HT-29 (cell line): ENCODE results near the gene KCNG4. TPM values are rescaled to one million over a fixed set of nuclear protein-coding genes. Genes with fewer than 3 reads are reported as not detected.
"Not testable (repeated sequence)": the region's sequence is repeated elsewhere in the genome, so short reads cannot be mapped to it uniquely, and the experiment has no call there.

Experiments
- DNase-seq: peaks from one replicate; pipeline ENCODE4 v3.0.0-alpha.2; 2015; ENCODE audit warnings: low spot score
- total RNA-seq: library from RNA; depleted of rRNA; stranded (reverse); fragments of >200 nt; shearing (Covaris generic); gene quantifications from 2 replicates; pipeline ENCODE4 v1.2.3, GENCODE V29; 2014

The KCNG4 gene
- total RNA-seq, 1 experiment from 2014 or later = not detected

DNA sequence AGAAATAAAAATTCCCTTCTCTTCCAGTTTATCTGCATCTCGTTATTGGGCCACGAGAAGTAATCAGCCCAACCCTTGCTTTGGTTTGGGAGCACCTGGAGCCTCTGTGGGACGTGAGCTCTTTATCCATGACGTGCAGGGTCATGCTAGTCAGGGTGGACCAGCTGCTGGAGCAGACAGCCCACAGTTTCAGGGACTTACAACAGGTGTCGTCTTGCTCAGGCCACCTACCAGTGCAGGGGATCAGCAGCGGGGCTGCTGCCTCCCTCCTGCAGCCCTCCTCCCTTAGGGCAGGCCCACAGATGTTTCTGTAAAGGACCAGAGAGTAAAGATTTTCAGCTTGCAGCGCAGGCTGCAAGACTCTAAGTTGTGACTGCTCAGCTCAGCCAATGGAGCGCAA, 31.9 kb downstream of the KCNG4 start:
- DNase-seq = no peak

DNA sequence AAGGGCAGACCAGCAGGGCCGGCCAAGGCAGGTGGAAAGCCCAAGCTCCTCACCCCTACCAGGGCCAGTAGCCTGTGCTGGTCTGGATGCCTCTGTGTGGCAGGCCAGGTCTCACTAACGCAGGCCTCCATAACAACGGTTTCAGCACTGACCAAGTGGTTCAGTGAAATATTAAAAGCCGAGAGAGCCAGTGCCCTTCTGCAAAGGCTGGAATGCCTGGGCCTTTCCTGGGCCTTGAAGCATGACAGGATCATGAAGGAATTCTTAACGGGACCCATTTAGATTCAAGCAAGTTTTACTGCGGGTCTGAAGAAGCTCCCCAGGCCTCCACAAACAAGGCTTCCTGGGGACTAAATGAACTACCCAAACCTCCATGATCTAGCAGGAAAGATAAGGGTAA, 32.6 kb downstream of the KCNG4 start:
- no peak for DNase-seq

DNA sequence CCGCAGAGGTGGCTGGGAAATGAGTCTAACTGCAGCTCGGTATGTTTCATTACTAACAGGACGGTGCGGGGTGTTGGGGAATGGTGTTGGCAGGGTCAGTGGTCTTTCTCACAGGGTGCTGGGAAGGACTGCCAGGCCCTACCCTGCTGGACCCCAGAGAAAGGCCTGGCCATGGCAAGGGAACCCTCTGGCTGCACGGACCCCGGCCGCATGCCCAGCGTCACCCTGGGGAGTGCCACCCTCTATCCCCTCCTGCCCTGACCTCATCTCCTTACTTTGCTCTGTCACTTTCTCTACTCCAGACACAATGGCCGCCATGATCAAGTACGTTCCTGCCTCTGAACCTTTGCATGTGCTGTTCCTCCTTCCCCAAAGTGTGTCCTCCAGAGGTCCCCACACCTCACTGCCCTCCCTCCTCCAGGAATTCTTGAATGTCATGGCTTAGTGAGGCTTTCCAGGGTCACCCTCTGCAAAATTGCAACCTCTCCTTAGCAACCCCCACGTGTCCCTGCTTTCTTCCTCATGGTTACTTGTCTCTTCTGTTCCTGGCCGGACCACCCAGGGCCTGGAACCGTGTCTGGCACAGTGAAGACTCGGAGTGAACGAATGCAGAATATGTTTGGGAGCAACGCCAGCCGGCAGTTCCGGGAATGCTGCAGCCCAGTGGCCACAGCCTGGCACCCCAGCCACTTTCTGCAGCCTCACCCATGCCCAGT, 33.7 kb downstream of the KCNG4 start:
- no peak for DNase-seq

DNA sequence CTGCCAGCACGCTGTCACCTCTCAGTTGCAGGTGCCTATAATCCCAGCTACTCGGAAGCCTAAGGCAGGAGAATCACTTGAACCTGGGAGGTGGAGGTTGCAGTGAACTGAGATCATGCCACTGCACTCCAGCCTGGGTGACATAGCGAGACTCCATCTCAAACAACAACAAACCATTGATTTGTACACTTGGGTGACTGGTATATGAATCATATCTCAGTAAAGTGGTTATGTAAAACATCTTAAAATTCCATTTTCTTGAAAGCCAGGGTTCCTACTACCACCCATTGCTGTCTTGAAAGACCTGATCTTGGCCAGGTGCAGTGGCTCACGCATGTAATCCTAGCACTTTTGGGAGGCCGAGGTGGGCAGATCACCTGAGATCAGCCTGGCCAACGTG, 34.7 kb downstream of the KCNG4 start:
- not testable (repeated sequence) for DNase-seq

DNA sequence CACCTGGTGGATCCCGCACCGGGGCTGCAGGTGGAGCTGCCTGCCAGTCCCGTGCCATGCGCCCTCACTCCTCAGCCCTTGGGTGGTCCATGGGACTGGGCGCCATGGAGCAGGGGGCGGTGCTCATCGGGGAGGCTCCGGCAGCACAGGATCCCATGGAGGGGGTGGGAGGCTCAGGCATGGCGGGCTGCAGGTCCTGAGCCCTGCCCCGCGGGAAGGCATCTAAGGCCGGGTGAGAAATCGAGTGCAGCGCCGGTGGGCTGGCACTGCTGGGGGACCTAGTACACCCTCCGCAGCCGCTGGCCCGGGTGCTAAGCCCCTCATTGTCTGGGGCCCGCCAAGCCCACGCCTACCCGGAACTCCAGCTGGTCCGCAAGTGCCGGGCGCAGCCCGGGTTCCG, 35.3 kb downstream of the KCNG4 start:
- not testable (repeated sequence) for DNase-seq

DNA sequence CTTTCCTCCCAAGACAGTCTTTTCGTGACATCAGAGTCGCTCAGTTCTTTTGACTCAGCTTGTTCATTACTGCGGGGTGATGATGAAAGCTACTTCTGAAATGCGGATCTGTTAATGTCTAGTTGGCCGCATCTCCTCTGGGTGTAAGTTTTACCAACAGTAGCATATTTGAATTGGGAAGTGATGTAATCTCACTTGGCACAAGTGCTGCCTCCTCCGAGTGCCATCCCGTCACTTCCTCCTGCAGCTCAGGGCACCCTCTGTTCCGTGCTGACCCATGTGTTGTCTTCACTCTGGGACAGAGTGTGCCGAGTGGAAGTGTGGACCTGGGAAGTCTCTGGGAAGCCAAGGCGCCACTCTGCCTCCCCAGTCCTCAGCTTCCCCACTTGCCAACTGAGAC, 40.0 kb downstream of the KCNG4 start:
- no peak for DNase-seq

DNA sequence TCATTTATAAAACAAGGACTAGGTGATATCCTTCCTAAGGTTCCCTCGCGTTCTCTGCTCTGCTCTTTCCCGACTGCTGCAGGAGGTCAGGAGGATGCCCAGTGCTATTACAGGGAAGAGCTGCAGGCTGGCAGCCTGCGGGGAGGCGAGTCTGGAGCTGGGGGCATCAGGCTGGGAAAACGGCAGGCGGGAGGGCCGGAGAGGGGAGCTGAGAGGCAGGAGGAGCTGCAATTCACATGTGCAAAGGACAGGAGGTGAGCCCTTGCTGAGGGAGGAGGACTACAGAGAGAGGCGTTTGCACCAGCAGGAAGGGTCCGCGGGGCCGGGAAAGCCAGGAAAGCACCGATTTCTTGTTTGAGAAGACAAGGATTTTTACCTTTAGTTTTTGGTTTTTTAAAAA, 40.7 kb downstream of the KCNG4 start:
- no peak for DNase-seq

DNA sequence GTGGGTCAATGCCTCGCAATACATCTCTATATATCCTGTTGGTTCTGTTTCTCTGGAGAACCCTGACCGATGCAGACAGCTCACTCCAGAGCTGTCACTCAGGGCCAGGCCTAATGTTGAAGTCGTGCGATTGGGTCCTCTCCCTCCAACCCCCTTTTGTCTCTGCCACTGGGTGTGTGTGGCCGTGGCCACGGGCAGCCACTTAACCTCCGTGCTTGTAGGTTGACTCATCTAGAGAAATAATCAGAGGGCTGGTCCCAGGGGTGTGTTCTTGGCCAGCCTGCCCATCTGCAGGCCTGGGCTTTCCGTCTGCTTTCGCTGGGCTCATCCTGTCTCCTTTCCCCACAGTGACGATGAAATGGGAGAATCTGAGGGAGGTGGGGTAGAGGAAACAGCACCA, 41.4 kb downstream of the KCNG4 start:
- no peak for DNase-seq

DNA sequence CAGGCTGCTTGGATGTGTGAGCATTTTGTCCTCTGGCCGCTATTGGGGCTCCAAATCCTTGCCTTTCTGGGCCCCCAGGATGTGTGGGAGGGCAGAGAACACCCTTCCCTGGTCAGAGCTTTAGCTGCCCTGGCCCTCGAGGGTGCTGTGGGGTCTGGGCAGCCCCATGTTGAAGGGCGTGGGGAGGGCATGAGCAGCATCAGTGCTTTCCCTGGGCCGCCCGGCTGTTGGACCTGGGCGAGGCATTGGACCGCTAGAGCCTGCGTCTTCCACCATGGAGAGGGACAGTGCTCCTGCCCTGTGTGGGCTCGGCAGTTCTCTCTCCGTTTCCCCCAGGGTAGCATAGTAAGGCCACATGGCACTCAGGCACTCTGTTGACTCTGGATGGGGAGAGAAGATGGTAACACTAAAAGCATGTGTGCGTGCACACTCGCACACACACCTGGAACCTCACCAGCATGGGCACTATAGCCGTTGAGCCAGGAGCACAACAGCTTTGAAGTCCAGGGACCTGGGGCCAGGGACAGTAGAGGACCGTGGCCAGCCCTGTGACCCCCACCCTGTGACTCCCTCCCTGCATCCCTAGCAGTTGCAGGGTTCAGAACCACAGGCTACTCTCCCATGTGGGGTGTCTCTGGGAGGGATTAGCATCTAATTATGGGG, 42.2 kb downstream of the KCNG4 start:
- DNase-seq = no peak

DNA sequence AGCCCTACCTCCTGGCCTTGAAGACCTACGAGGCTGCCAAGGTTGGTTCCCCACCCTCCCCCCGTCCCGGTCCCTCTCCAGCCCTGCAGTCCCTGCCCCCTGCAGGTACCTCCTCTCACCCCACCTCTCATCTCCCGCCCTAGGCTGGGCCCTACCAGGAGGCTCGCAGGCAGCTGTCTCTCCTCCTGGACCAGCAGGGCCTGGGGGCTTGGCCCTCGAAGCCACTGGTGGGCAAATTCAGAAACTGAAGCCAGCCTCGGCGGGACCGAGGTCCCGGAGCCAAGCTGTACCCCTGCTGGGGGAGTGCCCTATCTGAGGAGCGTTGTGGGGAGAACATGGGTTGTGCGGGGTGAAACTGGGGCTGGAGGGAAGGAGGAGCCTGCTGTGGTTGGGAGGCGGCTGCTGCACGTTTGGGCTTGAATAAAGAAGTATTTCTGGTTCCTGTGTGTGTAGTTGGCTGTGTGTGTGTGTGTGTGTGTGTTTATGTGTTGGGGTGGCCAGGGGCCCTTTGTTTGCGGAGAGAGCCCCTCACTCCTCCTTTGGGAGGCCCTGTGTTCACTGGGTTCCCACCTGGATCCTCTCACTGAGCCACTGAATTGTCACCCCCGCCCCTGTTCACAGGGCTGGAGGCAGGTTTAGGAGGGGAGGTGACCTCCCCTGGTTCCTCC, 43.0 kb downstream of the KCNG4 start:
- DNase-seq = no peak

DNA sequence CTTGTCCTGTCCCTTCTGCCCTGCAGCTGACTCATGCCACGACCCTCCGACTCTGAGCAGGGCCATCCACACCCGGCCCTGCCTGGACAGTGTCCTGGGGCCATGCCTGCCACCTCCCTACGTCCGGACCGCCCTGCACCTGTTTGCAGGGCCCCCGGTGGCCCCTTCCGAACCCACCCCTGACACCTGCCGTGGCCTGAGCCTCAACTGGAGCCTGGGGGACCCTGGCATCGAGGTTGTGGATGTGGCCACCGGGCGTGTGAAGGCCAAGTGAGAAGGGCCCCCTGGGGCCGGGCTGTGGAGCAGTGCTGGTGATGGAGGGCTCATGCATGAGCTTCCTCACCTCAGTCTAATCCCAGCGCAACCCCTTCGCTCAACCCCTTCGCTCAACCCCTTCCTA, 43.7 kb downstream of the KCNG4 start:
- no peak for DNase-seq

DNA sequence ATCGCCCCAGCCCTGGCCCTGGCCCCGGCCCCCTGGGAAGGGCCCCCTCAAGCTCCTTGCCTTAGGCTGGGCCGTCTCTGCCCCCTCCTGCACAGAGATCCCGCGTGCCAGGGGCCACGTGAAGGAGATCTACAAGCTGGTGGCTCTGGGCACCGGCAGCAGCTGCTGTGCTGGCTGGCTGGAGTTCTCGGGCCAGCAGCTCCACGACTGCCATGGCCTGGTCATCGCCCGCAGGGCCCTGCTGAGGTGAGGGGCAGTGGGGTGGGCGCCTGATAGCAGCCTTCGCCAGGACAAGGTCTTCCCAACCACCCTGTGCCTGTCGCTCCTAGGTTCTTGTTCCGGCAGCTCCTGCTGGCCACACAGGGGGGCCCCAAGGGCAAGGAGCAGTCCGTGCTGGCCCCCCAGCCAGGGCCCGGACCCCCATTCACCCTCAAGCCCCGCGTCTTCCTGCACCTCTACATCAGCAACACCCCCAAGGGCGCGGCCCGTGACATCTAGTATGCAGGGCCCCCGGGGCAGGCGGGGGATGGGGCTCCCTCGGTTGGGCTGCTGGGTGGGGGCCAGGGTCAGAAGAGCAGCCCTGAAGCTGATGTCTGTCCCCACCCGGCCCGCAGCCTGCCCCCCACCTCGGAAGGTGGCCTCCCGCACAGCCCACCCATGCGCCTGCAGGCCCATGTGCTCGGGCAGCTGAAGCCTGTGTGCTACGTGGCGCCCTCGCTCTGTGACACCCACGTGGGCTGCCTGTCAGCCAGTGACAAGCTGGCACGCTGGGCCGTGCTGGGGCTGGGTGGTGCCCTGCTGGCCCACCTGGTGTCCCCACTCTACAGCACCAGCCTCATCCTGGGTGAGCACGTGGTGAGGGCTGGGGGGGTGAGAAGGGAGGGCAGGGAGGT, 44.4 kb downstream of the KCNG4 start:
- DNase-seq = no peak

DNA sequence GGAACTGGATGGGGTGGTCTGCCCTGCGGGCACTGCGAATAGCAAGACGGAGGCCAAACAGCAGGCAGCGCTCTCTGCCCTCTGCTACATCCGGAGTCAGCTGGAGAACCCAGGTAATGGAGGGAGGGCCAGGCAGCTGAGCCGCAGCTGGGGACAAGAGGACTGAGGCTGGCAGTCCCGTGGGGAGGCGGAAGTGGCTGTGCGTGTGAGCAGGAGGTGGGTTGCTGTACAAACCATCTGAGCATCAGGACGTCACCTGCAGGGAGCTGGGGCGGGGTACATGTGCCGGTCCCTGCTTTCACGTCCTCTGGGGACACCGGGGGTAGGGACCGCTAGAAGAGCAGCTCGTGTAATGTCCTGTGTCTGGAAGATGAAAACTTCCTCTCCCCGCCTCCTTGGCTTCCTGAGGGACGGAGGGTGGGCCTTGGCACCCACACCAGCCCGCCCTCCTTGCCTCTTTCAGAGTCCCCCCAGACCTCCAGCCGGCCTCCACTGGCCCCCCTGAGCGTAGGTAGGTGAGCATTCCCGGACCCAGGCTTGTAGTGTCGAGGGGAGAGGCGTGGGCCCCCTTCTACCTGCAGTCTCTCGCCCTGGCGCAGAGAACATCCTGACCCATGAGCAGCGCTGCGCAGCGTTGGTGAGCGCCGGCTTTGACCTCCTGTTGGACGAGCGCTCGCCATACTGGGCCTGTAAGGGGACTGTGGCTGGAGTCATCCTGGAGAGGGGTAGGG, 45.2 kb downstream of the KCNG4 start:
- no peak for DNase-seq

DNA sequence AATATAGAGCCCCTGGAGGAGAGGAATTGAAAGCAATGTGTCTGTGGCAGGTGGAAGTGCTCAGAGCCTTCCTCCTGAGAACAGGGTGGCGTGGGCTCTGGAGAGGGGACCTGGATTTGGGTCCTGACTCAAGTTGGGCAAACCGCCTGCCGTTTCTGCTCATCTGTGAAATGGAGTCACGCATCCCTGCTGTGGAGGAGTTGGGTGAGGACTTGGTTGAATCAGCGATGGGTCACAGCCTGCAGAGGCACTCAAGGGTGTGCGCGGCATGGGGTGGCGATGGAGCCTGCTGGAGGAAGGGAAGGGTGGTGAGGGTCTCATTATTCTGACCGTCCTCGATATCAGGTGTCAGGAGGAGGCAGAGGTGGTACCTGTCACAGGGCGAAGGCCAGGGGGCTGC, 45.8 kb downstream of the KCNG4 start:
- no peak for DNase-seq

DNA sequence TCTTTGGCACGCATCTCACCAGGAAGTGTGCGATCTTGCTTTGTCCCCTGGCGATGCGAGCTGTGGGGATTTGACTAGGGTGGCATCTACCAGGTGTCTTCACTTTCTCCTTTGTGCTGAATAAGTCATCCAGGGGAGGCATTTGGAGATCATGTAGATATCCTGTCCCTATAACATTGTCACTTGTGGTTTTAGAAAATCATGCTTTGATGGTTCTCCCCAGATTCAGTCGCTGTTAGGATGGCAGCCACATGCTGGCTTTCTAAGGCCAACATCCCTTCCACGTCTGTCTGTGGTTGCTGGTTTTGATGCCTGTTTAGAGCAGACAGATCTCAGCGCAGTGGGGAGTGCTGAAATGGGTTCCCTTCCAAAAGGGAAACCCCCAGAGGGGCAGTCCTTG, 46.3 kb downstream of the KCNG4 start:
- DNase-seq = no peak

DNA sequence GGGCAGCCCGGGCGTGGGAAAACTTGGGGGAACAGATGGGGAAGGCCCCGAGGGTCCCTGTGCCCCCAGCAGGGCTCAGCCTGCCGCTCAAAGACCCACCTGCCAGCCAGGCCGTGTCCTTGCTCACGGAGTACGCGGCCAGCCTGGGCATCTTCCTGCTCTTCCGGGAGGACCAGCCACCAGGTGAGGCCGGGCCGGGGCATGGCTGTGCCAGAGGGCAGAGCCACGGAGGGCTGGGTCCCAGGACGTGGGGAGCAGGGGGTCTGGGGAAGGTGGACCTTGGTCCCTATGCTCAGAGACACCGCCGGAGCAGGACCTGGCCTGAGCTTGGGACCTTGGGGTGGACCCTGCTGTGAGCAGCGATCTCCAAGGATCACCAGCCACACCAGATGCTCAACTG, 48.3 kb downstream of the KCNG4 start:
- DNase-seq = no peak

DNA sequence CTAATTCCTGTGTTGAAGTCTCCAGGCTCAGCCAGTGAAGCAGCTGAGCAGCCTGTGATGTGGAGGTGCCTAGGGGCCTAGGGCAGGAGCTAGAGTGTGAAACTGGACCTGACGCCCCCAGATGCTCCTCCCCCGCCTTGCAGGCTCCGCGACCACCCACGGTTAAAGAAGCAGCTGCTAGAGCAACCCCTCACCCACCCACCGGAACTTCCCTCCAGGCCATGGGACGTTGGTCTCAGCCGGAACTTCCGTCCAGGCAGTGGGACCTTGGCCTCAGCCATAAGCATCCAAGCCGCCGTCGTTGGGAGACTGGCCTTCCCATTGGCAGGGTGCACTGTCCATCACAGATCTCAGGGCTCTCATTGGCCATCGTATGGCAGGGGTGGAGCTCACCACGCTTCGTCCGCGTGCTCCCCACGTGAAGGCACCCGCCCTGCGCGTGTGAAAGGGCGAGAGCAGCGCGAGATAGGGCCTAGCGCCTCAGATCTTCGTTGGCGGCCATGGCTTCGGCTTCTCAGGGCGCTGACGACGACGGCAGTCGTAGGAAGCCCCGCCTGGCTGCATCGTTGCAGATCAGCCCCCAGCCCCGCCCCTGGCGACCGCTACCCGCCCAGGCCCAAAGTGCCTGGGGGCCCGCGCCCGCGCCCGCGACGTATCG, 49.0 kb downstream of the KCNG4 start, which contains the start of gene ADAD2:
ADAD2 (plus strand) TSS at position 427 of the 658 bp plus-strand sequence; CDS start at position 501, 74 bp downstream.
- DNase-seq = no peak

DNA sequence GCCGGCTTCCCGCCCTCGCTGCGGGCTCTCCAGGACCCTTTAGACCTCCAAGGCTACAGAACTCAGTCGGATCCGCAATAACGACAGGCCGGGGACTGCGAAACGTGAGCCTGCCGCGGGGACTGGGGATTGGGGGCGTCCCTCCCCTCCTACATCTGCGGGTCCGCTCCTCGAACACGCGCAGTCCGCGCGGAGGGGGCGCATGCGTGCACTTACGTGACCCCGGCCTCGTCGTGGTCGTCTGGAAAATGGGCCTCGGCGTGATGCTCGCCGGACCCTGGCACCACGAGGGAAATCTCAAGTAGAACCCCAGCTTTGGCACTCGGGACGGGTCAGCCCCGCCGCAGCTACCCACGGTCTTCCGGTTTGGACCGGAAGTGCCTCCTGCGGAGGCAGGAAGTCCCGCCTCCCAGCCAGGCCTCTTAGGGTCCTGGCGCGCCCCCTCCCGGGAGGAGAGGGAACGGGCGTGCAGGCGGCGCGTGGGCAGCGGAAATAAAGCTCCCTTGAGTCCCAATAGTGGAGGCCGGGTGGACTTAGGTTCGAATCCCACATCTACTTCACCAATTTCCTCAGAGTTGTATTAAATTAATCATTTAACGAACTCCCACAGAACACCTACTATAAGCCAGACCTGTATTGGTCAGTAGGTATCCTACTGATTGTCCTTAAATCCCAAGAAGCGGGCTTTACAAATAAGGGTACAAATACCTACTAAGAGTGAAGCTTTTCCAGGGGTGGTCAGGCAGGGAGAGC, 53.0 kb downstream of the KCNG4 start, which contains the start of gene TAF1C:
TAF1C (minus strand) TSS at position 373 of the 753 bp plus-strand sequence. CDS start 2,069 bp downstream, outside the sequence.
- DNase-seq = peak; percentile 96

DNA sequence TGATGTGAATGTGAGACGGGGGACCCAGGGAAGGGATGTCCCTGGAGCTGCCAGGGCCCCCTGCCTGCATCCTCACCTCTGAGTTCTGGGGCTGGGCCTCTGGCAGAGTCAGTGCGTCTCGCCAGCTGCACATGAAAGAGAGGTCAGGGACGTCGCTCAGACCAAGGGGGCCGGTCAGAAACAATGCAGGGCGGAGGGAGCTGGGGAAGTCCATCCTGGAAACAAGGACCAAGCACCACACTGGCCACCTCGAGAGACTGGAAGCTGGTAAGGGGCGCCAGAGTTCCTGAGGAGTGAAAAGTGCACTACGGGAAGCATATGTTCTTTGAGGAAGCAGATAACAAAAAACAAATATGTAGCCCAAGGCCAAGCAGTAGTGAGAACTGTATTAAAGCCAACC, 55.0 kb downstream of the KCNG4 start:
- DNase-seq = no peak
